Neutrophil (primary cell): ENCODE measurements around the gene GPR12.

Experiments
- H3K27ac ChIP-seq: fragments of 200-600 bp; sonication (generic); 2 replicates; pipeline ENCODE4 v1.5.1; 2016; ENCODE audit warnings: mild to moderate bottlenecking, moderate library complexity
- H3K27me3 ChIP-seq: fragments of 200-600 bp; sonication (generic); 2 replicates; pipeline ENCODE4 v1.6.0; 2016; ENCODE audit warnings: mild to moderate bottlenecking
- H3K36me3 ChIP-seq: fragments of 200-600 bp; sonication (generic); 2 replicates; pipeline ENCODE4 v1.5.1; 2017
- H3K4me1 ChIP-seq, 2 experiments: fragments of 200-600 bp in 1 of 2; sonication (generic) in 1 of 2; 1 replicate in 1 of 2; 2 replicates in 1 of 2; pipeline versions ENCODE4 v1.5.1 to v1.6.1; 2013 to 2016; ENCODE audit warnings: low read depth in 1 of 2, low read length in 1 of 2, mild to moderate bottlenecking in 1 of 2, moderate library complexity in 1 of 2; ENCODE audit not compliant: control insufficient read depth in 1 of 2, insufficient read depth in 1 of 2
- H3K4me3 ChIP-seq, 2 experiments: fragments of 200-600 bp in 1 of 2; sonication (generic) in 1 of 2; 1 replicate in 1 of 2; 2 replicates in 1 of 2; pipeline ENCODE4 v1.5.1; 2013 to 2016; ENCODE audit warnings: low read depth in 1 of 2, low read length in 1 of 2, mild to moderate bottlenecking in 1 of 2, moderate library complexity in 1 of 2
- H3K9me3 ChIP-seq: fragments of 200-600 bp; sonication (generic); 2 replicates; pipeline ENCODE4 v1.5.1; 2016
- TF ChIP-seq, protein P1 (sequence below): fragments of 200-600 bp; sonication (generic); IDR thresholded peaks from 2 replicates; pipeline ENCODE4 v1.5.1; 2016; ENCODE audit warnings: antibody characterized with exemption

Gene GPR12

DNA sequence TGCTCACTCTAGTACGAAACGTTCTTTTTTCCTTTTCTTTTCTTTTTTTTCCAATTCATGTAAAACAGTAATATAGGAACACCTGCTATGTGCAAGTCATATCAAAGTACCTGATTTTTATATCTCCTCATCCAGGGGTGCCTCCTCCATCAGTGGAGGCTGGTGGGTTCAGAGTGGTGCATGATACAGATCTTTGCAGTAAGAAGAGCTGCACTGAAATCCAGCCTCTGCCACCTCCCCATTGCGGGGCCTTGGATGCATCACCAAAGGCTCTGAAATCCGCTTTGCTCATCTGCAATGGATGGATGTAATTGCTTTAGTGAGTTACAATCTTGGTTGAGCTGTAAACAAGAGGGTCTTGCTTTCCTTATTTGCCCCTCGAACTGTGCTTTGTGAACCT lies 38.3 kb downstream of the GPR12 start:
- H3K4me3 ChIP-seq: no peak overlapping the region
- H3K4me1 ChIP-seq: peaks cover 9 to 15% of the 10 kb centered on the region in 2 experiments
- TF ChIP-seq, protein P1, sequence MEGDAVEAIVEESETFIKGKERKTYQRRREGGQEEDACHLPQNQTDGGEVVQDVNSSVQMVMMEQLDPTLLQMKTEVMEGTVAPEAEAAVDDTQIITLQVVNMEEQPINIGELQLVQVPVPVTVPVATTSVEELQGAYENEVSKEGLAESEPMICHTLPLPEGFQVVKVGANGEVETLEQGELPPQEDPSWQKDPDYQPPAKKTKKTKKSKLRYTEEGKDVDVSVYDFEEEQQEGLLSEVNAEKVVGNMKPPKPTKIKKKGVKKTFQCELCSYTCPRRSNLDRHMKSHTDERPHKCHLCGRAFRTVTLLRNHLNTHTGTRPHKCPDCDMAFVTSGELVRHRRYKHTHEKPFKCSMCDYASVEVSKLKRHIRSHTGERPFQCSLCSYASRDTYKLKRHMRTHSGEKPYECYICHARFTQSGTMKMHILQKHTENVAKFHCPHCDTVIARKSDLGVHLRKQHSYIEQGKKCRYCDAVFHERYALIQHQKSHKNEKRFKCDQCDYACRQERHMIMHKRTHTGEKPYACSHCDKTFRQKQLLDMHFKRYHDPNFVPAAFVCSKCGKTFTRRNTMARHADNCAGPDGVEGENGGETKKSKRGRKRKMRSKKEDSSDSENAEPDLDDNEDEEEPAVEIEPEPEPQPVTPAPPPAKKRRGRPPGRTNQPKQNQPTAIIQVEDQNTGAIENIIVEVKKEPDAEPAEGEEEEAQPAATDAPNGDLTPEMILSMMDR: no peak
- no peaks in the 10 kb centered on the region for H3K27me3 ChIP-seq
- no peaks in the 10 kb centered on the region for H3K9me3 ChIP-seq
- no peaks in the 10 kb centered on the region for H3K36me3 ChIP-seq
- H3K27ac ChIP-seq: no peak overlapping the region

DNA sequence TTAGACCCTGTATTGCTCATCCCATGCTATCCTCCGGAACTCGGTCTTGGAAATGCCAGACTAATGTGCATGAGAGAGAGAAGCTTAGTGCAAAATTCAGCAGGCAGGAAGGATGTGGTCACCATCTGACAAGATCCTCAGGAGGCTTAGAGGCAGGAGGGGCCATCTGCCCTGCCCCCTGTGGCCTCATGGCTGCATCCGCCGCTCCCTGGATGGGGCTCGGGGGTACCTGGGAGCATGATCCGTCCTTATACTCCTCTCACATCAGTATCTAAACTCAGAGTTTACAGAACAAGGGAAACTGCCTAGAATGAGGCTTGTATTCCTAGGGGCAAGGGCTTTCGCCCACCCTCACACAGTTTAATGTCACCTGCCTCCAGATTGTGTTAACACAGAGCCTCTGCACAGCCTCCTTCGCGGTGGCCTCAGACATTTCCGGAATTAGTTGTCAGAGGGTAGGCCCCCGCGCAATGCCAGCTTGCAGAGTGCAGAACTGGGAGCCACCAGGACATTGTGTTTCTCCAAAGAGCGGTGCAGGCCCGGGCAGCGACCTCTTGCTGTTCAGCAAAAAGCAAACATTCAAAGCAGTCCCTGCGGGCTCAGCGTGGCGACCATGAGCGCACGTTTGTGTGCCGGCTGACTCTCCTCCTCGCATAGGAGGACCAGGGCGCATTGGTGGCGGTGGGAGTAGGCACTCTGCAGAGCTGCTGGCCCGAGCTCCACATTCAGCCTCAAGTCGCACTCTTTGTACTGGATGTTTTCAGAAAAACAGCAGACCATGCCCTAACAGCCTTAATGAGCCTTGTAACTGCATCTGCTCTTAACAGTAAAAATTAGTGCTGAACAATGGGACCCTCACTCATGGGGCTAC lies 39.1 kb downstream of the GPR12 start:
- Histone ChIP-seq H3K27me3 (no peaks in the 10 kb centered on the region), H3K4me3 (no peak overlapping the region), H3K36me3 (no peaks in the 10 kb centered on the region), H3K9me3 (no peaks in the 10 kb centered on the region), H3K4me1 (peaks cover 9 to 15% of the 10 kb centered on the region in 2 experiments), H3K27ac (no peak overlapping the region)
- TF ChIP-seq, protein P1: no peak

DNA sequence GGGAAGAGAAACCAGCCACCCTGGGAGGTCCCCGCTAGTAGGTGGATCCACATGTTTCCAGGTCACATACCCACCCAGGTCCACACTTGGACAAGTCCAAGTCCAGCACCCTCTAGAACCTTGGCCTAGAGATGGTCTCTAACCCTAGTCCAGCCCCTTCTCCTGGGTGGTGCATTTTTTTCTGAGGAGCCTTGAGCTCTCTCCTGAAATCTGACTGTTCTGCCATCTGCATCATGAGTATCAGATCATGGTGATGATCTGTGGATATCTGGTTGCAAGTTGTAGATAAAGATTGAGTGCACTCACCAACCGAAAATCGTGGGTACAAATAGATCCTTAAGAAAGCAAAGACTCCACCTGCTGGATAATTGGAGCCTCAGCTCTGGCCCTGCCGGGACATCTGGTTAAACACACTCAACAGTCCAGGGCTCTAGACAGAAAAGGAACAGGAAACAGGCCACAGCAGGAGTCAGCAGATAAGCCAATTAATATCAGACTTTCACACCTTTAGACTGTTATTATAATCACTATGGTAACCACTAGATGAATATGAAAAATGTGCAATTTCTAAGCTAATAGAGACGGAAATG lies 41.1 kb downstream of the GPR12 start:
- H3K27me3 ChIP-seq: no peaks in the 10 kb centered on the region
- peaks cover 9 to 15% of the 10 kb centered on the region in 2 experiments for H3K4me1 ChIP-seq
- TF ChIP-seq, protein P1: no peak
- no peaks in the 10 kb centered on the region for H3K36me3 ChIP-seq
- H3K4me3 ChIP-seq: no peak overlapping the region
- no peak overlapping the region for H3K27ac ChIP-seq
- H3K9me3 ChIP-seq: no peaks in the 10 kb centered on the region

DNA sequence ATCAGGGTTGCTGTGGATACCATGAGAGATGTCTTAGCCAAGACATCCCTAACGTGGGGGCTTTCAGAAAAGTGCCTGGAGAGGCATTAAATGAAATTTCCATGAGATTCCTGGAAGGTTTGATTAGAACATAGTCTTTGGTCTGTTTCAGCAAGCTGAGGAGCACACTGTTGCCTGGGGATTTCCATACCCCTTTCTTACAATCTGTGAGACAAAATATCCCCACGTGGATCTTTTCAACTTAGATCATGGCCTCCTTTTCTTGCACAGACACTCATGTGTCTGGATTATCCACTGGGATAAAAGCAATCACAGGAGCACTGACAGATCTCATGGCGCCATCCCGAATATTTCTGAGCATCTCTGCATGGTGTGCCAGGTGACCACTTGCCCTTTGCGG lies 41.7 kb downstream of the GPR12 start:
- Histone ChIP-seq H3K27ac (no peak overlapping the region), H3K36me3 (no peaks in the 10 kb centered on the region), H3K27me3 (no peaks in the 10 kb centered on the region), H3K4me1 (peaks cover 9 to 15% of the 10 kb centered on the region in 2 experiments), H3K9me3 (no peaks in the 10 kb centered on the region), H3K4me3 (no peak overlapping the region)
- TF ChIP-seq, protein P1: no peak

DNA sequence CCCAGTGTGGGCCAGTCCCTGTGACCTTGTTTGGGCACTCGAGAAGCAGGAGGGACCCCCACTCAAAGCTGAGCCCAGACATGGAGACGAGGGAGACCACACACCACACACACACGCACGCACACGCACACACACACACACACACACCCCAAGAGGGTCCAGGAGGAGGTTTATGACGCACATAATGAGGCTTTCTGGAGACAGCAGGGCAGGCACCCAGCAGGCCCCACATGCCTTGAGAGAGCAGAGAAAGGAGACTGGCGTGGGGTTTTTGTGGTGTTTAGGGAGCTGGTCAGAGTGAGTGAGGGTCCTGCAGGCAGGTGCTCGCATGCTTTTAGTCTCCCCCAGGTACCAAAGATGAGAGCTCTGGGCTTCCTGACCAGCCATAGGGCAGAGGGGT lies 42.4 kb downstream of the GPR12 start:
- H3K4me1 ChIP-seq: peaks cover 9 to 15% of the 10 kb centered on the region in 2 experiments
- no peaks in the 10 kb centered on the region for H3K27me3 ChIP-seq
- H3K27ac ChIP-seq: no peak overlapping the region
- no peaks in the 10 kb centered on the region for H3K9me3 ChIP-seq
- H3K4me3 ChIP-seq: no peak overlapping the region
- H3K36me3 ChIP-seq: no peaks in the 10 kb centered on the region
- TF ChIP-seq, protein P1: no peak
